SK-N-SH treated with all-trans-retinoic acid at 6 μM for 48 hours (cell line): ENCODE data around the gene POLD2.

Source experiments
- RARB ChIP-seq: fragments of 250-450 bp; sonication (Bioruptor Pico); IDR thresholded peaks from 2 replicates; pipeline ENCODE4 v1.8.0; 2021; ENCODE audit warnings: mild to moderate bottlenecking, moderate library complexity
- TOX ChIP-seq: fragments of 250-450 bp; sonication (Bioruptor Pico); IDR thresholded peaks from 2 replicates; pipeline ENCODE4 v1.8.0; 2021; ENCODE audit warnings: mild to moderate bottlenecking, moderate library complexity, borderline replicate concordance
- TF ChIP-seq, protein P1 (sequence below): fragments of 250-450 bp; sonication (Bioruptor Pico); IDR thresholded peaks from 2 replicates; pipeline ENCODE4 v1.8.0; 2020; ENCODE audit warnings: mild to moderate bottlenecking, moderate library complexity, borderline replicate concordance

DNA sequence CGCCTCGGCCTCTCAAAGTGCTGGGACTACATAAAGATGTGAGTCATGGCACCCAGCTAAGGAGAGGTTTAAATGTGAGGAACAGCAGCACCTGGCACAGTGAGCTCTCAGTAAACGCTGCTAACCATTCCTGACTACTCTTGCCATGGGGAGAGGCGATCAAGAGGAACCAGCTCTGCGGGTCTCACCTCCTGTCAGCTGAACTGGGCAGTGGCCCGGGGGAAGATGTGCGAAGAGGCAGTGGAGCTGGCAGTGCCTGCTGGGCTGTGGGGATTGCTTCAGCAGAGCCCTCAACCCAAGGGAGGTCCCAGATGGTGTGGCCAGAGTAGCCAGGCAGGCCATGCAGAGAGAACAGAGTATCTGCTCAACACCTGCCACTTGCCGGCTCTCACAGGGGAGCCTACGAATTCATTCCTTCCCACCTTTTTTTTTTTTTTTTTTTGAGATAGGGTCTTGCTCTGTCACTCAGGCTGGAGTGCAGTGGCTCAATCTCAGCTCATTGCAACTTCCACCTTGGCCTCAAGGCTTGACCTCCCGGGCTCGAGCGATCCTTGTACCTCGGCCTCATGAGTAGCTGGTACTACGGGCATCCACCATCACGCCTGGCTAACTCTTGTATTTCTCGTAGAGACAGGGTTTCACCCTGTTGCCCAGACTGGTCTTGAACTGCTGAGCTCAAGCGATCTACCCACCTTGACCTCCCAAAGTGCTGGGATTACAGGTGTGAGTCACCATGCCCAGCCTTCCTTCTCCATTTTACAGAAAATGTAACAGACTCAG, 47.9 kb downstream of the POLD2 start:
- TF ChIP-seq RARB (CRISPR knock-in tag) (no peak), TOX (CRISPR knock-in tag) (no peak)
- TF ChIP-seq, protein P1, sequence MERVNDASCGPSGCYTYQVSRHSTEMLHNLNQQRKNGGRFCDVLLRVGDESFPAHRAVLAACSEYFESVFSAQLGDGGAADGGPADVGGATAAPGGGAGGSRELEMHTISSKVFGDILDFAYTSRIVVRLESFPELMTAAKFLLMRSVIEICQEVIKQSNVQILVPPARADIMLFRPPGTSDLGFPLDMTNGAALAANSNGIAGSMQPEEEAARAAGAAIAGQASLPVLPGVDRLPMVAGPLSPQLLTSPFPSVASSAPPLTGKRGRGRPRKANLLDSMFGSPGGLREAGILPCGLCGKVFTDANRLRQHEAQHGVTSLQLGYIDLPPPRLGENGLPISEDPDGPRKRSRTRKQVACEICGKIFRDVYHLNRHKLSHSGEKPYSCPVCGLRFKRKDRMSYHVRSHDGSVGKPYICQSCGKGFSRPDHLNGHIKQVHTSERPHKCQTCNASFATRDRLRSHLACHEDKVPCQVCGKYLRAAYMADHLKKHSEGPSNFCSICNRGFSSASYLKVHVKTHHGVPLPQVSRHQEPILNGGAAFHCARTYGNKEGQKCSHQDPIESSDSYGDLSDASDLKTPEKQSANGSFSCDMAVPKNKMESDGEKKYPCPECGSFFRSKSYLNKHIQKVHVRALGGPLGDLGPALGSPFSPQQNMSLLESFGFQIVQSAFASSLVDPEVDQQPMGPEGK (CRISPR knock-in tag), result no peak
